Uterine smooth muscle cell (primary cell): Measurements from ENCODE around the gene B3GNT5. TPM values are rescaled to one million over a fixed set of nuclear protein-coding genes. Genes with fewer than 3 reads are reported as not detected.

ENCODE experiments used
- total RNA-seq: library from RNA; depleted of rRNA; stranded (reverse); fragments of >200 nt; gene quantifications from 2 replicates; pipeline ENCODE4 v1.2.3, GENCODE V29; 2014

B3GNT5 gene, protein sequence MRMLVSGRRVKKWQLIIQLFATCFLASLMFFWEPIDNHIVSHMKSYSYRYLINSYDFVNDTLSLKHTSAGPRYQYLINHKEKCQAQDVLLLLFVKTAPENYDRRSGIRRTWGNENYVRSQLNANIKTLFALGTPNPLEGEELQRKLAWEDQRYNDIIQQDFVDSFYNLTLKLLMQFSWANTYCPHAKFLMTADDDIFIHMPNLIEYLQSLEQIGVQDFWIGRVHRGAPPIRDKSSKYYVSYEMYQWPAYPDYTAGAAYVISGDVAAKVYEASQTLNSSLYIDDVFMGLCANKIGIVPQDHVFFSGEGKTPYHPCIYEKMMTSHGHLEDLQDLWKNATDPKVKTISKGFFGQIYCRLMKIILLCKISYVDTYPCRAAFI
- 9.8 and 10.0 TPM in 2 replicates for total RNA-seq

GRCh38 chr3:183252973-183253527, at the start of gene B3GNT5:
TSS of gene B3GNT5 (plus strand) at chr3:183253253. CDS start at chr3:183269799, 16,546 bp downstream.

Other genes with a start within 250 kb of the B3GNT5 start
- 23.5 and 29.4 TPM in 2 replicates for gene MCCC1, start 153.8 kb upstream of the B3GNT5 start, total RNA-seq
- gene LAMP3, start 90.5 kb upstream of the B3GNT5 start, total RNA-seq = 0.11 and 0.75 TPM in 2 replicates
- 0.66 and 1.9 TPM in 2 replicates for gene MCF2L2, start 175.4 kb downstream of the B3GNT5 start, total RNA-seq